ENCODE measurements around the gene CREB5.

Gene CREB5

GRCh38 chr7:28762651-28763050 is 350.3 kb downstream of the CREB5 start:
- no peak overlapping the region for H3K4me2 ChIP-seq (ENCODE audit: low read length)
- no peaks in the 10 kb centered on the region for H3K36me3 ChIP-seq (ENCODE audit: control insufficient read depth, insufficient read depth, low read length)
- no peaks in the 10 kb centered on the region for H3K4me1 ChIP-seq
- no peak overlapping the region for H3K27ac ChIP-seq
- H3K4me3 ChIP-seq (ENCODE audit: low read depth, low read length) = no peak overlapping the region
- no peaks in the 10 kb centered on the region for H3K79me2 ChIP-seq
- no peaks in the 10 kb centered on the region for H3K27me3 ChIP-seq (ENCODE audit: control insufficient read depth, insufficient read depth, low read length)
- H2AFZ ChIP-seq = no peak overlapping the region
- TF ChIP-seq CTCF (IDR thresholded peaks at IDR 0.05) = no peak
- H3K9me3 ChIP-seq (ENCODE audit: control insufficient read depth, low read length) = no peaks in the 10 kb centered on the region
- no peak overlapping the region for H3K9ac ChIP-seq

GRCh38 chr7:28766359-28766758 is 354.0 kb downstream of the CREB5 start:
- Histone ChIP-seq H3K79me2 (no peaks in the 10 kb centered on the region), H3K4me1 (no peaks in the 10 kb centered on the region), H3K27me3 (ENCODE audit: control insufficient read depth, insufficient read depth, low read length) (no peaks in the 10 kb centered on the region), H2AFZ (no peak overlapping the region), H3K27ac (no peak overlapping the region), H3K36me3 (ENCODE audit: control insufficient read depth, insufficient read depth, low read length) (no peaks in the 10 kb centered on the region), H3K4me2 (ENCODE audit: low read length) (no peak overlapping the region), H3K4me3 (ENCODE audit: low read depth, low read length) (no peak overlapping the region), H3K9me3 (ENCODE audit: control insufficient read depth, low read length) (no peaks in the 10 kb centered on the region), H3K9ac (no peak overlapping the region)
- TF ChIP-seq CTCF (IDR thresholded peaks at IDR 0.05) = no peak

GRCh38 chr7:28767356-28767755 is 355.0 kb downstream of the CREB5 start:
- H3K9me3 ChIP-seq (ENCODE audit: control insufficient read depth, low read length) = no peaks in the 10 kb centered on the region
- no peaks in the 10 kb centered on the region for H3K79me2 ChIP-seq
- H3K9ac ChIP-seq = no peak overlapping the region

GRCh38 chr7:28768577-28769147 is 356.3 kb downstream of the CREB5 start:
- Histone ChIP-seq H3K27ac (no peak overlapping the region), H2AFZ (no peak overlapping the region)
- no peak for TF ChIP-seq CTCF (IDR thresholded peaks at IDR 0.05)

More at GRCh38 chr7:28767356-28767755, 355.0 kb downstream of the CREB5 start:
- Histone ChIP-seq H3K4me3 (ENCODE audit: low read depth, low read length) (no peak overlapping the region), H3K4me2 (ENCODE audit: low read length) (no peak overlapping the region), H3K36me3 (ENCODE audit: control insufficient read depth, insufficient read depth, low read length) (no peaks in the 10 kb centered on the region), H2AFZ (no peak overlapping the region), H3K27ac (no peak overlapping the region), H3K4me1 (no peaks in the 10 kb centered on the region), H3K27me3 (ENCODE audit: control insufficient read depth, insufficient read depth, low read length) (no peaks in the 10 kb centered on the region)
- no peak for TF ChIP-seq CTCF (IDR thresholded peaks at IDR 0.05)

GRCh38 chr7:28771906-28772622 is 359.7 kb downstream of the CREB5 start:
- no peak overlapping the region for H3K27ac ChIP-seq
- H2AFZ ChIP-seq = no peak overlapping the region
- H3K9ac ChIP-seq = no peak overlapping the region
- H3K9me3 ChIP-seq (ENCODE audit: control insufficient read depth, low read length) = no peaks in the 10 kb centered on the region
- H3K27me3 ChIP-seq (ENCODE audit: control insufficient read depth, insufficient read depth, low read length) = no peaks in the 10 kb centered on the region
- H3K36me3 ChIP-seq (ENCODE audit: control insufficient read depth, insufficient read depth, low read length) = no peaks in the 10 kb centered on the region
- H3K4me1 ChIP-seq = no peaks in the 10 kb centered on the region
- no peak overlapping the region for H3K4me2 ChIP-seq (ENCODE audit: low read length)
- H3K4me3 ChIP-seq (ENCODE audit: low read depth, low read length) = no peak overlapping the region
- no peak for TF ChIP-seq CTCF (IDR thresholded peaks at IDR 0.05)
- no peaks in the 10 kb centered on the region for H3K79me2 ChIP-seq

More at GRCh38 chr7:28768577-28769147, 356.3 kb downstream of the CREB5 start:
- no peaks in the 10 kb centered on the region for H3K36me3 ChIP-seq (ENCODE audit: control insufficient read depth, insufficient read depth, low read length)
- no peaks in the 10 kb centered on the region for H3K79me2 ChIP-seq
- no peaks in the 10 kb centered on the region for H3K4me1 ChIP-seq
- H3K9ac ChIP-seq = no peak overlapping the region
- H3K9me3 ChIP-seq (ENCODE audit: control insufficient read depth, low read length) = no peaks in the 10 kb centered on the region
- H3K4me2 ChIP-seq (ENCODE audit: low read length) = no peak overlapping the region
- H3K27me3 ChIP-seq (ENCODE audit: control insufficient read depth, insufficient read depth, low read length) = no peaks in the 10 kb centered on the region
- no peak overlapping the region for H3K4me3 ChIP-seq (ENCODE audit: low read depth, low read length)
